Gastroesophageal sphincter (tissue), 3 donors: ENCODE data around the gene KCTD10.

Source experiments
- CTCF ChIP-seq, 4 experiments: fragments of 200-600 bp in 2 of 4; fragments of 450-650 bp in 2 of 4; sonication (generic) in 1 of 4; IDR thresholded peaks; one replicate each; pipeline ENCODE4 v1.5.1; 2017 to 2019; ENCODE audit warnings: antibody characterized with exemption in 4 of 4, mild to moderate bottlenecking in 2 of 4, moderate library complexity in 2 of 4
- EP300 ChIP-seq: sonication (generic); formaldehyde crosslinking; IDR thresholded peaks from one replicate; pipeline ENCODE4 v1.6.1; 2017; ENCODE audit warnings: antibody characterized with exemption, mild to moderate bottlenecking
- POLR2A ChIP-seq, 2 donors: fragments of 450-650 bp; IDR thresholded peaks; one replicate each; pipeline ENCODE4 v1.6.1; 2017; ENCODE audit warnings: antibody characterized with exemption in 2 of 2, mild to moderate bottlenecking in 2 of 2, moderate library complexity in 1 of 2
- POLR2AphosphoS5 ChIP-seq: sonication (generic); formaldehyde crosslinking; IDR thresholded peaks from one replicate; pipeline ENCODE4 v1.6.1; 2017; ENCODE audit warnings: antibody characterized with exemption

GRCh38 chr12:109489955-109490565 is 13.0 kb upstream of the KCTD10 start:
- TF ChIP-seq CTCF (IDR thresholded peaks at IDR 0.05), result no peak
- no peak for TF ChIP-seq POLR2AphosphoS5
- TF ChIP-seq POLR2A (IDR thresholded peaks at IDR 0.05), result no peak
- no peak for TF ChIP-seq EP300
